DMS79 (cell line): ENCODE results near the gene HCN4.
"Not testable (repeated sequence)": the region's sequence is repeated elsewhere in the genome, so short reads cannot be mapped to it uniquely, and the experiment has no call there.

Experiments used
- DNase-seq: peaks from one replicate; lab custom pipeline; 2025; lab: John Stamatoyannopoulos, UW

The HCN4 gene

GRCh38 chr15:73368301-73369136 is at the start of gene HCN4:
TSS of gene HCN4 (minus strand) at chr15:73368958. CDS start at chr15:73368270, 688 bp downstream.
- no peak for DNase-seq

DNA sequence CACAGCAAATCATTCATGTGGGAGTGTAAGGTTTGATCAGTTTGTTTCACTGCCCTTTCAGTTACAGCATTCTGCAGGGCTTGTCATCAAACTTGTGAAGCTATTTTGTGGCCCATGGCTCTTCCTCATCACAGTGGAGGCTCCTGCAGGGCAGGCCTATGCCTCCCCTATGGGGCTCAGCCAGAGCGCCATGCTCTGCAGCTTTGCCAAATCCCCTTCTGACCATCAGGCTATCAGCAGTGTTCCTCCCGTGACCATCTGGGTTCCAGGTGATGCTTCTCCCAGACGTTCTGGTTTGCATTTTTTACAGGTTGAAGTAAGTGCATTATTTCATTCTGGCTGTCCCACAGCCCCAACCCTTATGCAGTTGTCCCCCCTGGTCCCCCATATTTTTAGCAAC is 46.1 kb upstream of the HCN4 start:
- no peak for DNase-seq

DNA sequence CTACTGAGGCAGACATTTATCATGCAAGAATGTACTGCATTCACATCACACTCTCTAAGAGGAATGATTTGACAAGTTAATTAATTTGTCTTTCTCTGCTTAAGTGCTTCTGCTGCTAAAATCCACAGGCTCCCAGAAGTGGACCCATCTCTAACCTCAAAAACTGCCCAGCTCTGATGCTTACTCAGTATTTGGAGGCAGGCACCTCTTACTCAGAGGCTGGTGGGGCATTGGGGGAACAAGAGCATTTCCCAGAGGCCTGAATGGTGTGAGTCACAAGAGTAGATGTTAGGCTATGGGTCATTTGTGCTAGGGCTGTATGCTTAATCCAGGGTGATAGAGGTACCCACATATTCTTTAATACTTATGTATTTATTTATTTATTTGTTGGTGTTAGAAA is 34.4 kb upstream of the HCN4 start:
- DNase-seq = no peak

DNA sequence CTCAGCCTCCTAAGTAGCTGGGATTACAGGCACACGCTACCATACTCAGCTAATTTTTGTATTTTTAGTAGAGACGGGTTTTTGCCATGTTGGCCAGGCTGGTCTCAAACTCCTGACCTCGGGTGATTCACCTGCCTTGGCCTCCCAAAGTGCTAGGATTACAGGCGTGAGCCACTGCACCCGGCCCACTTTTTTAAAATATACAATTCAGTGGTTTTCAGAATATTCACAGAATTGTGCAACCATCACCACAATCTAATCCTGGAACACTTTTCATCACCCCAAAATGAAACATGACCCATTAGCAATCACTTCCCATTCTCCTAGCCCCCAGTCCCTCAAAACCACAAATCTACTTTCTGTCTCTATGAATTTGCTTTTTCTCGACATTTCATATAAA is 31.5 kb upstream of the HCN4 start:
- not testable (repeated sequence) for DNase-seq

DNA sequence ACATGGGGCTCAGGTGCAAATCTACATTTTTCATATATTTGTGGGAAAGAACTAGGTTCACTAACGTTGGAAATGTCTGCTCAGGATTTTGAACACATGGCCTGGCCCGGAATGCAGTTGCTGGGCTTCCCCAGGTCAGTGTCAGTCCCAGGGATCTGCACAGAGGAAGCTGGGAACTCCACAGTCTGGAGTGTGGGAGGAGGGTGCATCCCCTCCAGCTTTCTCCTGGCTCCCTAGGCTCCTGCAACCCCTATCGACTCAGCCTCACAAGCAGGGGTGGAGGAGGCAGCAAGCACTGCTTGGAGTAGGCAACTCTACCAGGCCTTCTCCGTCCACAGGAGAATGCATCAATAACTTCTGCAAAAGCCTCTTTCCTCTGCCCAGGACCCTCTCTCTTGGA is 30.1 kb upstream of the HCN4 start:
- no peak for DNase-seq

DNA sequence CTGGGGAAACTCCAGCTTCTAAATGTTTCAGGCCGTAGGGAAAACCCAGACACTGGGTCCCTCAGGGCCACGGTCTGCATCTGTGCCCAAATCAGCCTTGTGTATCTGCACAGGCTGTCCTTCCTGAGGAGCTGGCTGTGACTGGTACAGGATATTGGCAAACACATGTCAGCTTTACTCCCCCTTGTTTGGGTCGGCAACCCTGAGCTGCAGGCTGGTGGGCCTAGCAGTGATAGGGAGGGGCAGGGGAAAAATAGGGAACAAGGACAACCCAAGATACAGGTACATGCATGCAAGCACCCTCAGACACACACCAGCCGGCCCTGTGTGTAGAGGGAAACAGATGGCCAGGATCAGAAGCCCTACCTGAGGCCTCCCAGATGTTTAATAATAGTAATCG is 28.7 kb upstream of the HCN4 start:
- DNase-seq = no peak

- no peak for DNase-seq
Observed at GRCh38 chr15:73395671-73396070, 26.9 kb upstream of the HCN4 start.

DNA sequence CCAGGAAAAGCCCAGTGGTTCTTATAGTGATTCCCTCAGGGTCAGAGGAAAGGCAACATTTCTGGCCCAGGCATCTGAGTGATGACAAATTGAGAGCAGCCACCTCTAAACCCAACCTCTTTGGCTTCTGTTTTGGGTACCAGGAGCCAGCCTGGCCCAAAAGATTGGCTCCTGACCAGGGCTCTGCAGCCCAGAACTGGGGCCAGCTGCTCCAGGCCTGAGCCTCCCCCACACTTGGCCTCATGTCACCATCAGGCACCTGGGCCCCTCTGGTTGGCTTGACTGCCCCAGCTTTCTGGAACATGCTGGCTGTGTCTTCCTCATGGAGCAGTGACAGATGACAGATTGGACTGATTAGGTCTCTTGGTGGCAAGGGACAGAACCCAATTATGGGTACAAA is 26.0 kb upstream of the HCN4 start:
- no peak for DNase-seq

DNA sequence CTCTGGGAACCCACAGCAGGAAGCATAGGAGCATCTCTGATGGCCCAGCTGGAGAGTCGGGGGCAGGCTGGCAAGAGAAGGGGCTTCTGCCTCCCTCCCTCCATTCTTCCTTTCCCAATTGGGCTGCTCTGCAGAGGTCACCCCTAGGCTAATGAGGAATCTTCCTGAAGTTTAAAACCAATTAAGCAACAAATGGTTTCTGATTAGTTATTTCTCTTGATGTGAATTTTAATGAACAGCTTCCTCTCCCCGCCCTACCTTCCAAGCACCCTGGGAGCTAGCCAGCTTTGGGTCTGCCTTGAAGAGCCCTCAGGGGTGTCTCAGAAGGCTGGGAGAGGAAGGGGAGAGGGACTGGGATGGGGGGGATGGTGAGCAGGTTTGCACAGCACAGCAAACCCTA is 24.6 kb upstream of the HCN4 start:
- no peak for DNase-seq

- no peak for DNase-seq
Observed at GRCh38 chr15:73392025-73392424, 23.3 kb upstream of the HCN4 start.

- DNase-seq = no peak
Observed at GRCh38 chr15:73391128-73391872, 22.5 kb upstream of the HCN4 start.

DNA sequence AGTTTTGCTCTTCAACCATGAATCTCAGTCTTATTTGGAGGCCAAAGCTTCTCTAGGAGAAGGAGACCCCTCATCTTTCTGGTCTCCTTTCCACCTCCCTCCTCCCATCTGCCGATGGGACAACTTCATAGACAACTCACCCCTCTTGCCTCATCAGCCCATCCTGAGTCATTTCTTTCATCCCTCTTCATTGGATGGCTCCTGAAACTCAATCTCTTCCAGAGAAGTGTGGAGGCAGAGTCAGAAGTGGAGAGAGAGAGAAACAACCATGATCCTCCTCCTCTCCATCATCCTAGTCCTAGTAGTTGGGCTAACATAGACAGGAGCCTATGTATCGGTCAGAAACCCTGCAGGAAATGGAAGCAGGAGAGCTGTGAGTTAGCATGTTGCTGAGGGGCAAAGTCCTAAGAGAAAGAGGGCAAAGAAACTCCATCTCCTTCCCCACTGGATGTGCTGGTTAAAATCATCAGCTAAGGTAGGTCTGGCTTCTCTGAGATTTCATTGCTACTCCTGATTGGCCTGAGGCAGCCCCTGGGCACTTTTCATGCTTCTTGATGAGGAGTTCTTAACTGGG is 21.3 kb upstream of the HCN4 start:
- DNase-seq = no peak

- no peak for DNase-seq
Observed at GRCh38 chr15:73389539-73389938, 20.8 kb upstream of the HCN4 start.

DNA sequence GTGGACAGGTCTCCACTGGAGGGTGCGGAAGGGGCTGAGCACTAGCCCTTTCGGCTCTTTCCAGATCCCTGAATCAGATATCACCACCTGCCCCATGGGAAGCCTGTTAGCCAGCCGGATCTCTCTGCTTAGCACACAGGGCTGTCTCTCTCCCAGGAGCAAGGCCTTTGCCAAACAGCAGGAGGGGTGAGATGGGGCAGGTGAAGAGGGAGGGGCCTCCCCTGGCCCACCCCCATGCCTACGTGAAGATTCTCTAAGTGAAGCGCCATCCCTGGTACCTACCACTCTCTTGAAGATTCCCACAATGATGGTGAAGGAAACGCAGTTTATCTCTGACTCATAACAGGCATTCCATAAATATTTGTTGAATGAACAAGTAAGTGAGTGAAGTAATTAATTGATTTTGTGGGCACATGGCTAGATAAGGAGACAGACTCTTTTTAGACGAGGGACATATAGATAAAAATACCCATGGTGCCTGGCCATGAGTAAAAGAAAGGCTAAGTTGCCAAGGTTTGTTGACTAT is 19.6 kb upstream of the HCN4 start:
- DNase-seq = no peak

- no peak for DNase-seq
Observed at GRCh38 chr15:73387507-73388255, 18.9 kb upstream of the HCN4 start.

DNA sequence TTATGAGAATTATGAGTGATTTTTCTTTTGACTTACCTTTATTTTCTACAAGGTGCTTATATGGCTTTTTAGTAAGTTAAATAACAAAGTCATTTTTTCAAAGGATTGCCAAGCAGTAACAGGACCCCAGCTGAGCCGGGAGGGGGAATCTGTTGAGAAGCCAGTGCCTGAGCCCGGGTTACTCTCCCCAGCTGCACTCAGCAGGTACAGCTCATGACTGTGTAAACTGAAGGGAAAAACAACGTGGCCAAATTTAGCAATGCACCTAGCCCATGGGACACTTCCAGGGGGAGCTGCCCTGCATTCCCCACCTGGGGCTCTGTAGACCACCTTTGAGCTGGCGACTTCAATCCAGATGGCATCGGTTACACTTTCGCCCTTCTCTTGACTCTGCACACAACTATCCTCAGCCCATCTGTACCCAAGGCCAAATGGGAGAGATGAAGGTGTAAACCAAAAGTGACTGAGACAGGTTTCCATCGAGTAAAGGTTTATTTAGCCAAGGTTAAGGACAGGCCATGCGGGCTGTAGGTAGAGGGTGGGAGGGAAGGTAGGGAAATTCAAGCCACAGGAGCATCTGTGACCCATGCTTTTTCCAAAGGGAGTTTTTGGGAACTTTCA is 18.2 kb upstream of the HCN4 start:
- DNase-seq = no peak

GRCh38 chr15:73386238-73386637 is 17.5 kb upstream of the HCN4 start:
- DNase-seq = no peak

DNA sequence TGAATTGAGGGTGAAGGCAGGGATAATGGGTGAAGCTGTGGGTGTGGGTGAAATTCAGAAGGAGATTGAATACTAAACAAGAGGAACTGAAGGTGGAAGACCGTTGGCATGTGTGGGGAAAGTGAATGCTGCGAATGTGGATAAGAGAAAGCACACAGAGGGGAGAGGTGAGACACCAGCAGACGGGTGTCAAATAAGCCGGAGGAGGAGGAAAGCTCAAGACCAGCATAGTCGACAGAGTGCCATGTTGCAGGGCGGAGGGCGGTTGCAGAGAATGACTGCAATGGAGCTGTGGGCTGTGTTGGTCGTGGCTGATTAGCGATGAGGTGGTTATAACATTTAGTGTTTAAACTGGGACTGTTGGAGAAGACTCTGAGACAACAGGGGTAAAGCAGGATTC is 16.4 kb upstream of the HCN4 start:
- DNase-seq = no peak

GRCh38 chr15:73383310-73384189 is 14.8 kb upstream of the HCN4 start:
- no peak for DNase-seq

DNA sequence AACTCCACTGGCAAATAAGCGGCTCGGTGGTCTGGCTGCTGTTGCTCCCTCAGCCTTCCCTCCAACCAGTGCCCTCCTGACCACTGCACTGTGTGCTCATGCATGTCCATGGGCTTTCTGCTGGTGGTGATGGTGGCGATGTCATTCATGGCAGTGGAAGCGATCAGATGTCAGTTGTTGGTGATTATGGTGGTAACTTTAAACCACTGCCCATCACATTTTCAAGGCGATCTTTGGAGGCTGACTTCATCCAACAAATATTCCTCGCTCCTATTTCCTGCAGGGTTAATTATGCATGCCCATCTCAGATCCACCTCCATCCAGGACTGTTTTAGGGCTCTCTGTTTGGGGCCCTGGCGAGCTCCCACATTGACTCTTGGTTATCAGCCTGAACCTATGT is 13.4 kb upstream of the HCN4 start:
- no peak for DNase-seq

- no peak for DNase-seq
Observed at GRCh38 chr15:73380661-73381060, 11.9 kb upstream of the HCN4 start.
